Upper lobe of left lung (tissue), 6 donors: ENCODE data around the gene MYT1. TPM values are rescaled to one million over a fixed set of nuclear protein-coding genes. Genes with fewer than 3 reads are reported as not detected.

Experiments
- ATAC-seq, 2 donors: fragments of 200-7000 bp; cut with Tn5 transposase; one replicate each; pipeline ENCODE4 v1.9.1; 2022; ENCODE audit warnings: mild to moderate bottlenecking in 2 of 2, moderate library complexity in 2 of 2; ENCODE audit not compliant: low FRiP score in 2 of 2
- DNase-seq, 2 donors: peaks; one replicate each; pipeline ENCODE4 v3.0.0-alpha.2; 2019 to 2020
- H3K27ac ChIP-seq, 4 donors: fragments of 200-600 bp; sonication (generic); one replicate each; pipeline ENCODE4 v1.5.1; 2016 to 2019
- H3K27me3 ChIP-seq, 4 donors: fragments of 200-600 bp; sonication (generic); one replicate each; pipeline ENCODE4 v1.5.1; 2017 to 2019
- H3K36me3 ChIP-seq, 4 donors: fragments of 200-600 bp; sonication (generic); one replicate each; pipeline ENCODE4 v1.5.1; 2016 to 2019
- H3K4me1 ChIP-seq, 4 donors: fragments of 200-600 bp; sonication (generic); one replicate each; pipeline ENCODE4 v1.5.1; 2018 to 2019
- H3K4me3 ChIP-seq, 4 donors: fragments of 200-600 bp; sonication (generic); one replicate each; pipeline ENCODE4 v1.5.1; 2017 to 2019; ENCODE audit warnings: mild to moderate bottlenecking in 2 of 4, moderate library complexity in 1 of 4
- H3K9me3 ChIP-seq, 4 donors: fragments of 200-600 bp; sonication (generic); one replicate each; pipeline ENCODE4 v1.5.1; 2018 to 2019
- CTCF ChIP-seq, 6 experiments: fragments of 450-650 bp in 4 of 6; fragments of 200-600 bp in 2 of 6; sonication (generic) in 2 of 6; IDR thresholded peaks; one replicate each; pipeline ENCODE4 v1.5.1; 2016 to 2019; ENCODE audit warnings: antibody characterized with exemption in 6 of 6
- EP300 ChIP-seq, 4 donors: sonication (generic); formaldehyde crosslinking; IDR thresholded peaks; one replicate each; pipeline ENCODE4 v1.5.1; 2017; ENCODE audit warnings: antibody characterized with exemption in 4 of 4, control low read depth in 2 of 4
- POLR2A ChIP-seq, 4 donors: fragments of 450-650 bp; IDR thresholded peaks; one replicate each; pipeline ENCODE4 v1.5.1; 2016 to 2017; ENCODE audit warnings: antibody characterized with exemption in 4 of 4, mild to moderate bottlenecking in 2 of 4
- POLR2AphosphoS5 ChIP-seq, 2 donors: sonication (generic); formaldehyde crosslinking; IDR thresholded peaks; one replicate each; pipeline ENCODE4 v1.5.1; 2017; ENCODE audit warnings: antibody characterized with exemption in 2 of 2
- WGBS, 2 donors: methylation state at CpG; one replicate each; pipeline ENCODE4 v1.1.5; 2017 to 2018; 5-methylcytosine and 5-hydroxymethylcytosine counted together
- total RNA-seq, 6 donors: library from RNA; depleted of rRNA in 4 of 6; stranded (reverse); fragments of >200 nt in 4 of 6; gene quantifications; one replicate each; pipeline versions ENCODE4 v1.1.0 to v1.2.1, GENCODE V29; 2016 to 2021
- donor health status: DM: no; HTN: no; CAD: no; lungs with moderate emphysema.
- donor health status: DM: no; HTN: yes; CAD: no; lungs with severe emphysema.

Gene MYT1
- total RNA-seq, 6 donors from 2014 or later, result 0.09 to 3.1 TPM; not detected in 4

- Histone ChIP-seq H3K36me3 (no peaks in the 10 kb centered on the region), H3K27ac (no peak overlapping the region), H3K27me3 (no peaks in the 10 kb centered on the region), H3K4me1 (no peaks in the 10 kb centered on the region), H3K4me3 (no peak overlapping the region), H3K9me3 (no peaks in the 10 kb centered on the region)
- WGBS, 2 donors, result 92 to 95% methylated on average over 17 of the region's 17 CpGs
- DNase-seq, result peak in 1 of 2 donors; percentile 68
- TF ChIP-seq POLR2AphosphoS5 (IDR thresholded peaks at IDR 0.05) (no peak), EP300 (IDR thresholded peaks at IDR 0.05) (no peak)
- ATAC-seq, result no peak
Observed at GRCh38 chr20:64237316-64237715, 73.1 kb downstream of the MYT1 start.

GRCh38 chr20:64238115-64238825, 74.0 kb downstream of the MYT1 start:
- H3K4me3 ChIP-seq, result no peak overlapping the region
- DNase-seq, result no peak
- H3K9me3 ChIP-seq, result no peaks in the 10 kb centered on the region
- no peaks in the 10 kb centered on the region for H3K27me3 ChIP-seq
- WGBS, 2 donors, result 72 to 75% methylated on average over 11 of the region's 11 CpGs
- no peak for ATAC-seq
- no peaks in the 10 kb centered on the region for H3K36me3 ChIP-seq
- no peaks in the 10 kb centered on the region for H3K4me1 ChIP-seq
- TF ChIP-seq POLR2AphosphoS5 (IDR thresholded peaks at IDR 0.05), result no peak
- TF ChIP-seq EP300 (IDR thresholded peaks at IDR 0.05), result no peak
- TF ChIP-seq CTCF (IDR thresholded peaks at IDR 0.05), result no peak
- TF ChIP-seq POLR2A (IDR thresholded peaks at IDR 0.05), result no peak
- no peak overlapping the region for H3K27ac ChIP-seq

- H3K4me3 ChIP-seq, result no peak overlapping the region
- no peak for ATAC-seq
- no peaks in the 10 kb centered on the region for H3K9me3 ChIP-seq
- no peak for TF ChIP-seq EP300 (IDR thresholded peaks at IDR 0.05)
- no peak for TF ChIP-seq CTCF (IDR thresholded peaks at IDR 0.05)
- TF ChIP-seq POLR2A (IDR thresholded peaks at IDR 0.05), result no peak
- TF ChIP-seq POLR2AphosphoS5 (IDR thresholded peaks at IDR 0.05), result no peak
- no peaks in the 10 kb centered on the region for H3K27me3 ChIP-seq
- 71 to 75% methylated on average over 4 to 7 of the region's 7 CpGs for WGBS, 2 donors
- no peaks in the 10 kb centered on the region for H3K36me3 ChIP-seq
- no peaks in the 10 kb centered on the region for H3K4me1 ChIP-seq
- no peak for DNase-seq
- no peak overlapping the region for H3K27ac ChIP-seq
Observed at GRCh38 chr20:64238851-64239387, 74.7 kb downstream of the MYT1 start.

GRCh38 chr20:64239449-64240242, 75.4 kb downstream of the MYT1 start:
- Histone ChIP-seq H3K9me3 (no peaks in the 10 kb centered on the region), H3K4me1 (no peaks in the 10 kb centered on the region), H3K27ac (no peak overlapping the region), H3K4me3 (no peak overlapping the region), H3K27me3 (no peaks in the 10 kb centered on the region), H3K36me3 (no peaks in the 10 kb centered on the region)
- no peak for TF ChIP-seq EP300 (IDR thresholded peaks at IDR 0.05)
- TF ChIP-seq POLR2A (IDR thresholded peaks at IDR 0.05), result no peak
- no peak for TF ChIP-seq POLR2AphosphoS5 (IDR thresholded peaks at IDR 0.05)
- TF ChIP-seq CTCF (IDR thresholded peaks at IDR 0.05), result no peak
- WGBS, 2 donors, result 87 to 90% methylated on average over 7 to 19 of the region's 19 CpGs
- no peak for DNase-seq
- ATAC-seq, result peak in 1 of 2 donors; percentile 40

GRCh38 chr20:64240243-64241015, 76.2 kb downstream of the MYT1 start:
- peak in 1 of 2 donors; percentile 4 for DNase-seq

More at GRCh38 chr20:64240243-64241015, 76.2 kb downstream of the MYT1 start:
- no peak overlapping the region for H3K27ac ChIP-seq
- no peaks in the 10 kb centered on the region for H3K4me1 ChIP-seq
- no peaks in the 10 kb centered on the region for H3K27me3 ChIP-seq
- ATAC-seq, result no peak
- H3K36me3 ChIP-seq, result no peaks in the 10 kb centered on the region
- H3K9me3 ChIP-seq, result no peaks in the 10 kb centered on the region
- WGBS, 2 donors, result 93 to 94% methylated on average over 25 to 26 of the region's 26 CpGs
- TF ChIP-seq POLR2A (IDR thresholded peaks at IDR 0.05) (no peak), POLR2AphosphoS5 (IDR thresholded peaks at IDR 0.05) (no peak), EP300 (IDR thresholded peaks at IDR 0.05) (no peak)
- H3K4me3 ChIP-seq, result no peak overlapping the region
